Measurements from ENCODE around the gene C10orf120.

- TF ChIP-seq CTCF (IDR thresholded peaks at IDR 0.05; ENCODE audit: low read depth, low read length) (no peak), EZH2phosphoT487 (IDR thresholded peaks at IDR 0.05; ENCODE audit: low read depth) (no peak)
These were observed 33.7 kb downstream of the C10orf120 start for GRCh38 chr10:122665946-122666345.

Data from OCI-LY3 (cell line).